Stomach smooth muscle (tissue), 2 donors: ENCODE results near the gene RNU5B-1.

ENCODE experiments used
- H3K27ac ChIP-seq: one replicate; pipeline ENCODE4 v1.7.0; 2013; ENCODE audit warnings: mild to moderate bottlenecking, low read length, inconsistent platforms
- H3K27me3 ChIP-seq, 2 donors: one replicate each; pipeline ENCODE4 v1.7.0; 2013; ENCODE audit warnings: low read length in 2 of 2; ENCODE audit not compliant: insufficient read depth in 2 of 2, control insufficient read depth in 1 of 2
- H3K36me3 ChIP-seq, 2 donors: one replicate each; pipeline ENCODE4 v1.7.0; 2013; ENCODE audit warnings: low read length in 2 of 2; ENCODE audit not compliant: control insufficient read depth in 2 of 2, insufficient read depth in 2 of 2
- H3K4me1 ChIP-seq: one replicate; pipeline ENCODE4 v1.7.0; 2013; ENCODE audit warnings: low read length; ENCODE audit not compliant: control insufficient read depth, insufficient read depth
- H3K4me3 ChIP-seq, 2 donors: one replicate each; pipeline ENCODE4 v1.7.0; 2013; ENCODE audit warnings: low read length in 2 of 2
- H3K9ac ChIP-seq, 2 donors: one replicate each; pipeline ENCODE4 v1.7.0; 2013; ENCODE audit warnings: low read length in 2 of 2, mild to moderate bottlenecking in 1 of 2
- H3K9me3 ChIP-seq, 2 donors: one replicate each; pipeline ENCODE4 v1.7.0; 2013; ENCODE audit warnings: low read length in 2 of 2; ENCODE audit not compliant: control insufficient read depth in 2 of 2
- donor health status: healthy.
- donor health status: Pancreatic carcinoma.

The RNU5B-1 gene

GRCh38 chr15:65304381-65305149 lies at the start of gene RNU5B-1:
Gene RNU5B-1, plus strand, starts transcription at chr15:65304677.
- Histone ChIP-seq H3K36me3 (no peaks in the 10 kb centered on the region), H3K27me3 (no peaks in the 10 kb centered on the region), H3K9me3 (no peaks in the 10 kb centered on the region), H3K9ac (peak within 1 kb of the TSS; percentile 86 to 93), H3K4me3 (peak within 1 kb of the TSS; percentile 80 to 85), H3K27ac (peak within 1 kb of the TSS; percentile 89), H3K4me1 (peaks cover 14% of the 10 kb centered on the region)

- Histone ChIP-seq H3K27ac (peak overlapping the region; percentile 64), H3K4me1 (peaks cover 38% of the 10 kb centered on the region), H3K27me3 (no peaks in the 10 kb centered on the region)
Measured at GRCh38 chr15:65254758-65255157, 49.7 kb upstream of the RNU5B-1 start.

GRCh38 chr15:65255486-65256140 lies 48.9 kb upstream of the RNU5B-1 start:
- Histone ChIP-seq H3K9me3 (no peaks in the 10 kb centered on the region), H3K27ac (peak overlapping the region; percentile 53), H3K9ac (no peak overlapping the region), H3K36me3 (peaks cover 0 to 6% of the 10 kb centered on the region in 2 donors), H3K4me3 (no peak overlapping the region), H3K4me1 (peaks cover 44% of the 10 kb centered on the region), H3K27me3 (no peaks in the 10 kb centered on the region)

More at GRCh38 chr15:65254758-65255157, 49.7 kb upstream of the RNU5B-1 start:
- H3K36me3 ChIP-seq, result no peaks in the 10 kb centered on the region
- peak overlapping the region in 1 of 2 donors; percentile 19 for H3K9ac ChIP-seq
- H3K4me3 ChIP-seq, result peak overlapping the region; percentile 41 to 44
- H3K9me3 ChIP-seq, result no peaks in the 10 kb centered on the region

- Histone ChIP-seq H3K27ac (peak overlapping the region; percentile 96), H3K4me1 (peaks cover 65% of the 10 kb centered on the region), H3K36me3 (peaks cover 0 to 13% of the 10 kb centered on the region in 2 donors), H3K27me3 (no peaks in the 10 kb centered on the region), H3K9ac (peak overlapping the region; percentile 55 to 61), H3K4me3 (peak overlapping the region in 1 of 2 donors; percentile 52), H3K9me3 (no peaks in the 10 kb centered on the region)
Measured at GRCh38 chr15:65258375-65259262, 45.9 kb upstream of the RNU5B-1 start.

GRCh38 chr15:65259367-65259797 lies 45.1 kb upstream of the RNU5B-1 start:
- peak overlapping the region; percentile 51 to 55 for H3K9ac ChIP-seq
- H3K4me1 ChIP-seq, result peaks cover 64% of the 10 kb centered on the region
- peak overlapping the region in 1 of 2 donors; percentile 52 for H3K4me3 ChIP-seq
- H3K9me3 ChIP-seq, result no peaks in the 10 kb centered on the region
- H3K27ac ChIP-seq, result peak overlapping the region; percentile 96
- peaks cover 0 to 13% of the 10 kb centered on the region in 2 donors for H3K36me3 ChIP-seq
- H3K27me3 ChIP-seq, result no peaks in the 10 kb centered on the region

- Histone ChIP-seq H3K9me3 (no peaks in the 10 kb centered on the region), H3K36me3 (peaks cover 0 to 13% of the 10 kb centered on the region in 2 donors), H3K27me3 (no peaks in the 10 kb centered on the region), H3K27ac (peak overlapping the region; percentile 96), H3K4me1 (peaks cover 67% of the 10 kb centered on the region), H3K9ac (peak overlapping the region in 1 of 2 donors; percentile 27), H3K4me3 (no peak overlapping the region)
Measured at GRCh38 chr15:65260968-65261367, 43.5 kb upstream of the RNU5B-1 start.

- H3K9ac ChIP-seq, result no peak overlapping the region
- H3K27ac ChIP-seq, result peak overlapping the region; percentile 49
- H3K9me3 ChIP-seq, result no peaks in the 10 kb centered on the region
- H3K36me3 ChIP-seq, result peaks cover 0 to 15% of the 10 kb centered on the region in 2 donors
- no peaks in the 10 kb centered on the region for H3K27me3 ChIP-seq
- H3K4me3 ChIP-seq, result no peak overlapping the region
- H3K4me1 ChIP-seq, result peaks cover 64% of the 10 kb centered on the region
Measured at GRCh38 chr15:65263313-65263712, 41.2 kb upstream of the RNU5B-1 start.

- peaks cover 54% of the 10 kb centered on the region for H3K4me1 ChIP-seq
- H3K9me3 ChIP-seq, result no peaks in the 10 kb centered on the region
- no peaks in the 10 kb centered on the region for H3K27me3 ChIP-seq
- H3K4me3 ChIP-seq, result no peak overlapping the region
- peaks cover 3 to 15% of the 10 kb centered on the region in 2 donors for H3K36me3 ChIP-seq
- peak overlapping the region; percentile 90 for H3K27ac ChIP-seq
- no peak overlapping the region for H3K9ac ChIP-seq
Measured at GRCh38 chr15:65264863-65265430, 39.5 kb upstream of the RNU5B-1 start.

- H3K27me3 ChIP-seq, result no peaks in the 10 kb centered on the region
- peaks cover 50% of the 10 kb centered on the region for H3K4me1 ChIP-seq
- H3K27ac ChIP-seq, result peak overlapping the region; percentile 49
- H3K36me3 ChIP-seq, result peaks cover 7% of the 10 kb centered on the region in 2 donors
- H3K4me3 ChIP-seq, result no peak overlapping the region
- H3K9me3 ChIP-seq, result no peaks in the 10 kb centered on the region
- H3K9ac ChIP-seq, result no peak overlapping the region
Measured at GRCh38 chr15:65266469-65266868, 38.0 kb upstream of the RNU5B-1 start.

GRCh38 chr15:65268411-65268810 lies 36.1 kb upstream of the RNU5B-1 start:
- Histone ChIP-seq H3K9ac (no peak overlapping the region), H3K4me1 (peaks cover 35% of the 10 kb centered on the region), H3K27me3 (no peaks in the 10 kb centered on the region), H3K9me3 (no peaks in the 10 kb centered on the region), H3K27ac (no peak overlapping the region), H3K4me3 (no peak overlapping the region), H3K36me3 (peaks cover 2 to 7% of the 10 kb centered on the region in 2 donors)
